HEK293 (cell line): Measurements from ENCODE around the gene SYTL1.

Experiments
- CTCF ChIA-PET: fragments of 350-600 bp; formaldehyde crosslinking; extraction: SDS; loops from one replicate; lab custom pipeline; 2021; ENCODE audit warnings: antibody characterized with exemption; lab: Yijun Ruan, JAX
- POLR2A ChIA-PET: fragments of 300-600 bp; formaldehyde crosslinking; extraction: SDS; loops from one replicate; lab custom pipeline; 2020; ENCODE audit warnings: antibody characterized with exemption, inconsistent platforms; lab: Yijun Ruan, JAX
- H3K27ac ChIP-seq: fragments of 200-500 bp; sonication (Bioruptor generic); 2 replicates; pipeline ENCODE4 v1.5.1; 2014; ENCODE audit warnings: low read depth, low read length, control low read depth, inconsistent platforms; ENCODE audit errors: extremely low read depth
- H3K36me3 ChIP-seq, 2 experiments: fragments of 200-500 bp in 1 of 2; sonication (Bioruptor generic) in 1 of 2; 1 replicate in 1 of 2; 2 replicates in 1 of 2; pipeline ENCODE4 v1.5.1; 2014 to 2017; ENCODE audit warnings: inconsistent platforms in 2 of 2, low read length in 2 of 2; ENCODE audit not compliant: control insufficient read depth in 2 of 2, insufficient read depth in 1 of 2
- H3K4me1 ChIP-seq: fragments of 200-500 bp; sonication (Bioruptor generic); 2 replicates; pipeline ENCODE4 v1.5.1; 2014; ENCODE audit warnings: mild to moderate bottlenecking, low read length, inconsistent platforms; ENCODE audit not compliant: control insufficient read depth, insufficient read depth
- H3K4me3 ChIP-seq: 2 replicates; pipeline ENCODE4 v1.5.1; 2011; ENCODE audit warnings: low read depth, mild to moderate bottlenecking, control low read depth, low read length, moderate library complexity
- H3K9me3 ChIP-seq: fragments of 200-500 bp; sonication (Bioruptor generic); 2 replicates; pipeline ENCODE4 v1.5.1; 2014; ENCODE audit warnings: low read depth, low read length, inconsistent platforms; ENCODE audit not compliant: control insufficient read depth, insufficient read depth
- BCL11A ChIP-seq: fragments of 450-650 bp; formaldehyde crosslinking; IDR thresholded peaks from 2 replicates; pipeline ENCODE4 v1.5.1; 2016; ENCODE audit warnings: low read depth, missing biosample characterization, missing genetic modification characterization
- BCL6B ChIP-seq: fragments of 450-650 bp; formaldehyde crosslinking; IDR thresholded peaks from 2 replicates; pipeline ENCODE4 v1.5.1; 2017; ENCODE audit warnings: missing biosample characterization, missing genetic modification characterization
- KLF16 ChIP-seq: fragments of 450-650 bp; formaldehyde crosslinking; IDR thresholded peaks from 2 replicates; pipeline ENCODE4 v1.5.1; 2017; ENCODE audit warnings: missing biosample characterization, missing genetic modification characterization
- MYNN ChIP-seq: fragments of 450-650 bp; formaldehyde crosslinking; IDR thresholded peaks from 2 replicates; pipeline ENCODE4 v1.5.1; 2016; ENCODE audit warnings: missing biosample characterization, missing genetic modification characterization, borderline replicate concordance
- SALL2 ChIP-seq: fragments of 450-650 bp; formaldehyde crosslinking; IDR thresholded peaks from 2 replicates; pipeline ENCODE4 v1.5.0; 2017; ENCODE audit warnings: missing biosample characterization, mild to moderate bottlenecking, missing genetic modification characterization, borderline replicate concordance
- ZBTB1 ChIP-seq: fragments of 450-650 bp; formaldehyde crosslinking; IDR thresholded peaks from 2 replicates; pipeline ENCODE4 v1.5.1; 2016; ENCODE audit warnings: missing biosample characterization, missing genetic modification characterization
- ZBTB8A ChIP-seq: fragments of 450-650 bp; formaldehyde crosslinking; IDR thresholded peaks from 2 replicates; pipeline ENCODE4 v1.5.1; 2016; ENCODE audit warnings: missing biosample characterization, missing genetic modification characterization
- ZNF138 ChIP-seq: fragments of 450-650 bp; formaldehyde crosslinking; IDR thresholded peaks from 2 replicates; pipeline ENCODE4 v1.5.1; 2016; ENCODE audit warnings: missing biosample characterization, missing genetic modification characterization, borderline replicate concordance
- ZNF26 ChIP-seq: fragments of 450-650 bp; formaldehyde crosslinking; IDR thresholded peaks from 2 replicates; pipeline ENCODE4 v1.5.1; 2016; ENCODE audit warnings: missing biosample characterization, missing genetic modification characterization
- ZNF292 ChIP-seq: fragments of 450-650 bp; formaldehyde crosslinking; IDR thresholded peaks from 2 replicates; pipeline ENCODE4 v1.5.1; 2016; ENCODE audit warnings: low read depth, missing biosample characterization, missing genetic modification characterization, borderline replicate concordance
- ZNF350 ChIP-seq: fragments of 450-650 bp; formaldehyde crosslinking; IDR thresholded peaks from 2 replicates; pipeline ENCODE4 v1.5.0; 2017; ENCODE audit warnings: missing biosample characterization, mild to moderate bottlenecking, missing genetic modification characterization
- ZNF561 ChIP-seq: fragments of 450-650 bp; IDR thresholded peaks from 2 replicates; pipeline ENCODE4 v1.5.1; 2018; ENCODE audit warnings: missing biosample characterization, missing genetic modification characterization, borderline replicate concordance
- ZNF600 ChIP-seq: fragments of 450-650 bp; formaldehyde crosslinking; IDR thresholded peaks from 2 replicates; pipeline ENCODE4 v1.5.1; 2016; ENCODE audit warnings: missing biosample characterization, missing genetic modification characterization
- ZNF626 ChIP-seq: fragments of 450-650 bp; sonication (Bioruptor Pico); formaldehyde crosslinking; IDR thresholded peaks from 2 replicates; pipeline ENCODE4 v1.5.1; 2018; ENCODE audit warnings: missing biosample characterization, missing genetic modification characterization, inconsistent platforms
- ZNF704 ChIP-seq: fragments of 450-650 bp; formaldehyde crosslinking; IDR thresholded peaks from 2 replicates; pipeline ENCODE4 v1.5.1; 2016; ENCODE audit warnings: missing biosample characterization, missing genetic modification characterization
- ZNF707 ChIP-seq: fragments of 450-650 bp; formaldehyde crosslinking; IDR thresholded peaks from 2 replicates; pipeline ENCODE4 v1.5.1; 2016; ENCODE audit warnings: missing biosample characterization, missing genetic modification characterization
- ZNF747 ChIP-seq: fragments of 450-650 bp; formaldehyde crosslinking; IDR thresholded peaks from 2 replicates; pipeline ENCODE4 v1.5.1; 2016; ENCODE audit warnings: missing biosample characterization, missing genetic modification characterization
- ZNF843 ChIP-seq: fragments of 450-650 bp; formaldehyde crosslinking; IDR thresholded peaks from 2 replicates; pipeline ENCODE4 v1.5.1; 2016; ENCODE audit warnings: missing biosample characterization, missing genetic modification characterization
- ZSCAN16 ChIP-seq: fragments of 450-650 bp; formaldehyde crosslinking; IDR thresholded peaks from 2 replicates; pipeline ENCODE4 v1.5.1; 2016; ENCODE audit warnings: missing biosample characterization, missing genetic modification characterization

The SYTL1 gene

GRCh38 chr1:27353166-27353565 is 11.3 kb downstream of the SYTL1 start:
- Histone ChIP-seq H3K36me3 (peaks cover 0 to 33% of the 10 kb centered on the region in 2 experiments; a peak in 1 of 3 replicates), H3K9me3 (no peaks in the 10 kb centered on the region), H3K4me3 (no peak overlapping the region), H3K4me1 (peaks cover 4% of the 10 kb centered on the region), H3K27ac (no peak overlapping the region)
- ChIA-PET POLR2A (interaction anchor here (1.7 kb wide), 1 partner anchor 12 kb away, joined by 8 read pairs; no protein-coding TSS in a partner anchor), CTCF (interaction anchor here (0.6 to 7.8 kb wide), 5 partner anchors 9 to 310 kb away, joined by 3 to 84 read pairs (median 4); partner anchors contain the start of gene MAP3K6)
- TF ChIP-seq ZNF843 (tag by site-specific recombination), result no peak
- TF ChIP-seq ZNF600 (tag by site-specific recombination), result peak; percentile 28; the same call in 1 of the 2 replicates

- peaks cover 4% of the 10 kb centered on the region for H3K4me1 ChIP-seq
- CTCF ChIA-PET, result interaction anchor here (0.6 to 7.8 kb wide), 7 partner anchors 9 to 219 kb away, joined by 3 to 84 read pairs (median 4); partner anchors contain the start of gene MAP3K6
- TF ChIP-seq ZNF138 (tag by site-specific recombination) (no peak), ZNF26 (no peak), ZNF747 (tag by site-specific recombination) (no peak), ZSCAN16 (tag by site-specific recombination) (no peak), ZNF292 (tag by site-specific recombination) (no peak)
- no peak overlapping the region for H3K4me3 ChIP-seq
- POLR2A ChIA-PET, result interaction anchor here (0.6 to 1.7 kb wide), 2 partner anchors 12 to 279 kb away, joined by 3 to 8 read pairs; no protein-coding TSS in a partner anchor
- H3K27ac ChIP-seq, result no peak overlapping the region
- peaks cover 0 to 37% of the 10 kb centered on the region in 2 experiments; a peak in 1 of 3 replicates for H3K36me3 ChIP-seq
- no peaks in the 10 kb centered on the region for H3K9me3 ChIP-seq
These were observed 11.8 kb downstream of the SYTL1 start for GRCh38 chr1:27353629-27354028.

GRCh38 chr1:27355683-27356082 is 13.9 kb downstream of the SYTL1 start:
- no peaks in the 10 kb centered on the region for H3K4me1 ChIP-seq
- peaks cover 0 to 38% of the 10 kb centered on the region in 2 experiments; a peak in 1 of 3 replicates for H3K36me3 ChIP-seq
- H3K27ac ChIP-seq, result no peak overlapping the region
- POLR2A ChIA-PET, result interaction anchor here (4.4 kb wide), 1 partner anchor 11 kb away, joined by 23 read pairs; the partner anchor contains the start of gene MAP3K6
- no peaks in the 10 kb centered on the region for H3K9me3 ChIP-seq
- no peak for TF ChIP-seq ZBTB8A (tag by site-specific recombination)
- no peak for TF ChIP-seq ZNF561 (tag by site-specific recombination)
- TF ChIP-seq, all 188 proteins: peak for 0
- CTCF ChIA-PET, result interaction anchor here (0.6 to 7.8 kb wide), 12 partner anchors 10 to 741 kb away, joined by 3 to 84 read pairs (median 5); partner anchors contain the start of gene MAP3K6
- H3K4me3 ChIP-seq, result no peak overlapping the region

GRCh38 chr1:27356277-27356618 is 14.4 kb downstream of the SYTL1 start:
- ChIA-PET CTCF (interaction anchor here (0.6 to 7.8 kb wide), 9 partner anchors 11 to 741 kb away, joined by 3 to 84 read pairs (median 15); partner anchors contain the start of gene MAP3K6), POLR2A (interaction anchor here (4.4 kb wide), 1 partner anchor 10 kb away, joined by 23 read pairs; the partner anchor contains the start of gene MAP3K6)
- H3K4me3 ChIP-seq, result no peak overlapping the region
- H3K36me3 ChIP-seq, result peaks cover 0 to 39% of the 10 kb centered on the region in 2 experiments; a peak in 1 of 3 replicates
- H3K4me1 ChIP-seq, result no peaks in the 10 kb centered on the region
- H3K27ac ChIP-seq, result no peak overlapping the region
- H3K9me3 ChIP-seq, result no peaks in the 10 kb centered on the region
- TF ChIP-seq ZNF350 (no peak), MYNN (tag by site-specific recombination) (no peak), ZNF626 (tag by site-specific recombination) (no peak), BCL11A (tag by site-specific recombination) (no peak), KLF16 (no peak), ZBTB1 (tag by site-specific recombination) (no peak), ZNF704 (tag by site-specific recombination) (no peak), ZNF707 (tag by site-specific recombination) (no peak), SALL2 (tag by site-specific recombination) (no peak), BCL6B (tag by site-specific recombination) (no peak)
- TF ChIP-seq, all 188 proteins: peak for 0
